ENCODE data around the gene SPP1. TPM values are rescaled to one million over a fixed set of nuclear protein-coding genes. Genes with fewer than 3 reads are reported as not detected.

The SPP1 gene
- polyA plus RNA-seq, 1 of the 3 experiments (the other 2 are of a cell fraction) = 0.82 TPM

DNA sequence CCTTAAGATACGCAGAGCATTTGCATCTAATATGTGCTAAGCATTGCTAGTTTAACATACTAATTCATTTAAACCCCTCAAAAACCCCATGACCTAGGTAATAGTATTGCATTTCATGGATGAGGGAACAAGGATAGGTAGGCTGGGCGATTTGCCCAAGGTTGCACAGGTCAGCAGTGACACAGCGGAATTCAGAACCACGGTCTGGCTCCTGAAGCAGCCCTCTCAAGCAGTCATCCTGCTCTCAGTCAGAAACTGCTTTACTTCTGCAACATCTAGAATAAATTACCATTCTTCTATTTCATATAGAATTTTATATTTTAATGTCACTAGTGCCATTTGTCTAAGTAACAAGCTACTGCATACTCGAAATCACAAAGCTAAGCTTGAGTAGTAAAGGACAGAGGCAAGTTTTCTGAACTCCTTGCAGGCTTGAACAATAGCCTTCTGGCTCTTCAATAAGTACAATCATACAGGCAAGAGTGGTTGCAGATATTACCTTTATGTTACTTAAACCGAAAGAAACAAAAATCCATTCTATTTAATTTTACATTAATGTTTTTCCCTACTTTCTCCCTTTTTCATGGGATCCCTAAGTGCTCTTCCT lies 555 bp upstream of the SPP1 start:
- Histone ChIP-seq H4K20me1 (ENCODE audit: insufficient read depth) (no peaks in the 10 kb centered on the region), H3K27me3 (ENCODE audit: insufficient read depth) (peaks cover 10% of the 10 kb centered on the region; the same call in 1 of the 2 replicates), H3K27ac (ENCODE audit: low read depth in 2 of 2, low read length in 1 of 2) (no peak overlapping the region), H2AFZ (ENCODE audit: low read depth) (0 out of 2 replicates have a peak overlapping the region, but pooled peaks have one; percentile 7), H3K4me1 (ENCODE audit: control insufficient read depth in 1 of 2, insufficient read depth in 2 of 2, low read depth in 1 of 2, low read length in 1 of 2) (no peaks in the 10 kb centered on the region; a peak in 1 of 4 replicates), H3F3A (replicated peaks; ENCODE audit: insufficient read depth) (no peaks in the 10 kb centered on the region), H3K4me2 (no peak overlapping the region), H3K9ac (no peak overlapping the region), H3K79me2 (ENCODE audit: insufficient read depth) (no peaks in the 10 kb centered on the region), H3K36me3 (replicated peaks in 1 of 2; ENCODE audit: control insufficient read depth in 1 of 2, insufficient read depth in 2 of 2, low read length in 1 of 2) (no peaks in the 10 kb centered on the region), H3K9me2 (peaks cover 3% of the 10 kb centered on the region; the same call in 1 of the 2 replicates), H3K9me3 (no peaks in the 10 kb centered on the region), H3K4me3 (ENCODE audit: low read depth in 2 of 2, low read length in 1 of 2) (no peak overlapping the region)
- ChIA-PET CTCF (interaction anchor here (1.5 to 12.0 kb wide), 5 partner anchors 10 to 237 kb away, joined by 4 to 182 read pairs (median 26); no protein-coding TSS in a partner anchor), POLR2A (no interaction called here)
- 64% methylated on average over 6 of the region's 6 CpGs for WGBS (ENCODE audit: low lambda C conversion rate)
- DNase-seq = no peak
- TF ChIP-seq RCOR1 (IDR thresholded peaks at IDR 0.05; ENCODE audit: low read length) = no peak
- TF ChIP-seq JUND (IDR thresholded peaks at IDR 0.05) = no peak
- TF ChIP-seq MAX (IDR thresholded peaks at IDR 0.05; ENCODE audit: low read depth) = no peak
- TF ChIP-seq RXRA (IDR thresholded peaks at IDR 0.05; ENCODE audit: borderline replicate concordance, low read depth) = no peak
- no peak for TF ChIP-seq TCF12 (IDR thresholded peaks at IDR 0.05)
- TF ChIP-seq GATA2 (CRISPR knock-in tag; IDR thresholded peaks at IDR 0.05) = no peak
- TF ChIP-seq TAF1 (IDR thresholded peaks at IDR 0.05; ENCODE audit: borderline replicate concordance, low read depth, low read length) = no peak
- TF ChIP-seq USF1 (IDR thresholded peaks at IDR 0.05; ENCODE audit: borderline replicate concordance, low read depth) = no peak
- TF ChIP-seq MXI1 (IDR thresholded peaks at IDR 0.05; ENCODE audit: low read depth, low read length) = no peak
- no peak for TF ChIP-seq FOXJ3 (CRISPR knock-in tag; IDR thresholded peaks at IDR 0.05)
- TF ChIP-seq EZH2phosphoT487 (IDR thresholded peaks at IDR 0.05; ENCODE audit: borderline replicate concordance, low read depth) = no peak
- TF ChIP-seq TEAD4 (IDR thresholded peaks at IDR 0.05; ENCODE audit: borderline replicate concordance, insufficient read depth) = no peak
- no peak for TF ChIP-seq FOSL2 (IDR thresholded peaks at IDR 0.05; ENCODE audit: borderline replicate concordance, low read depth)
- no peak for TF ChIP-seq MEF2A (IDR thresholded peaks at IDR 0.05; ENCODE audit: borderline replicate concordance, low read depth)
- TF ChIP-seq PBX3 (IDR thresholded peaks at IDR 0.05) = no peak

Data from SK-N-SH (cell line).